Mesendoderm (in vitro differentiated cells): ENCODE data around the gene FKBP9.
"Not testable (repeated sequence)": the region's sequence is repeated elsewhere in the genome, so short reads cannot be mapped to it uniquely, and the experiment has no call there.

ENCODE experiments used
- DNase-seq: peaks from one replicate; pipeline ENCODE4 v3.0.0; 2013
- H2AK5ac ChIP-seq: 2 replicates; pipeline ENCODE4 v1.6.1; 2013; ENCODE audit warnings: low read length, inconsistent platforms
- H2BK120ac ChIP-seq: 2 replicates; pipeline ENCODE4 v1.6.1; 2013; ENCODE audit warnings: low read depth, mild to moderate bottlenecking, low read length, moderate library complexity, mixed read lengths
- H2BK15ac ChIP-seq: replicated peaks from 2 replicates; pipeline ENCODE4 v1.6.1; 2013; ENCODE audit warnings: low read depth, mild to moderate bottlenecking, moderate library complexity
- H2BK5ac ChIP-seq: 2 replicates; pipeline ENCODE4 v1.6.1; 2013; ENCODE audit warnings: low read length, inconsistent platforms
- H3K18ac ChIP-seq: 2 replicates; pipeline ENCODE4 v1.6.1; 2013; ENCODE audit warnings: mild to moderate bottlenecking, low read length, mixed read lengths
- H3K23ac ChIP-seq: one replicate; pipeline ENCODE4 v1.6.1; 2013; ENCODE audit warnings: low read length
- H3K27ac ChIP-seq: 2 replicates; pipeline ENCODE4 v1.5.1; 2013; ENCODE audit warnings: low read depth, mild to moderate bottlenecking, inconsistent platforms, low read length, moderate library complexity
- H3K27me3 ChIP-seq: 2 replicates; pipeline ENCODE4 v1.6.1; 2013; ENCODE audit warnings: low read length, control low read depth, mild to moderate bottlenecking, inconsistent platforms; ENCODE audit not compliant: insufficient read depth, poor library complexity
- H3K36me3 ChIP-seq: 2 replicates; pipeline ENCODE4 v1.6.1; 2013; ENCODE audit warnings: low read length, inconsistent platforms; ENCODE audit not compliant: control insufficient read depth, insufficient read depth
- H3K4ac ChIP-seq: one replicate; pipeline ENCODE4 v1.6.1; 2013; ENCODE audit warnings: low read depth, mild to moderate bottlenecking, low read length, moderate library complexity
- H3K4me1 ChIP-seq: 2 replicates; pipeline ENCODE4 v1.6.1; 2013; ENCODE audit warnings: low read depth, low read length, inconsistent platforms; ENCODE audit not compliant: control insufficient read depth
- H3K4me2 ChIP-seq: 2 replicates; pipeline ENCODE4 v1.6.1; 2013; ENCODE audit warnings: low read length
- H3K4me3 ChIP-seq: 2 replicates; pipeline ENCODE4 v1.5.1; 2013; ENCODE audit warnings: mild to moderate bottlenecking, low read length
- H3K56ac ChIP-seq: one replicate; pipeline ENCODE4 v1.6.1; 2013; ENCODE audit warnings: low read length
- H3K79me1 ChIP-seq: 2 replicates; pipeline ENCODE4 v1.6.1; 2013; ENCODE audit warnings: low read length, inconsistent platforms
- H3K79me2 ChIP-seq: 2 replicates; pipeline ENCODE4 v1.6.1; 2013; ENCODE audit warnings: mild to moderate bottlenecking, low read length; ENCODE audit not compliant: control insufficient read depth, insufficient read depth
- H3K9ac ChIP-seq: 2 replicates; pipeline ENCODE4 v1.6.1; 2013; ENCODE audit warnings: low read length, inconsistent platforms
- H4K5ac ChIP-seq: one replicate; pipeline ENCODE4 v1.6.1; 2013; ENCODE audit warnings: low read length
- H4K8ac ChIP-seq: one replicate; pipeline ENCODE4 v1.6.1; 2013; ENCODE audit warnings: low read depth, mild to moderate bottlenecking, control low read depth, low read length, moderate library complexity
- whole genome bisulfite sequencing: extraction: QIAGEN DNeasy Blood & Tissue Kit; methylation state at CpG from one replicate; pipeline ENCODE4 v1.1.7; 2013; ENCODE audit warnings: low lambda C conversion rate, missing lambda C conversion rate; ENCODE audit not compliant: insufficient coverage; ENCODE audit errors: extremely low coverage; 5-methylcytosine and 5-hydroxymethylcytosine counted together

FKBP9 gene

GRCh38 chr7:33005193-33005592 lies 48.0 kb downstream of the FKBP9 start:
- H4K8ac ChIP-seq, H3K9ac ChIP-seq, H3K23ac ChIP-seq, H3K36me3 ChIP-seq, H3K4ac ChIP-seq, H3K4me1 ChIP-seq, H2AK5ac ChIP-seq, H3K18ac ChIP-seq, H4K5ac ChIP-seq, H3K79me2 ChIP-seq, H3K27me3 ChIP-seq, DNase-seq, H2BK15ac ChIP-seq, H3K27ac ChIP-seq, H2BK120ac ChIP-seq, H3K4me3 ChIP-seq, H3K79me1 ChIP-seq, H3K56ac ChIP-seq, H2BK5ac ChIP-seq, H3K4me2 ChIP-seq: not testable (repeated sequence)
- WGBS, result no CpG with 5 or more reads among the region's 8 CpGs

GRCh38 chr7:33005690-33006089 lies 48.5 kb downstream of the FKBP9 start:
- not testable (repeated sequence) for H3K4me3 ChIP-seq, H3K23ac ChIP-seq, H3K9ac ChIP-seq, H4K8ac ChIP-seq, H2BK15ac ChIP-seq, H3K36me3 ChIP-seq, DNase-seq, H3K4me2 ChIP-seq, H3K79me1 ChIP-seq, H4K5ac ChIP-seq, H3K4ac ChIP-seq, H2BK5ac ChIP-seq, H3K79me2 ChIP-seq, H3K18ac ChIP-seq, H3K27ac ChIP-seq, H2AK5ac ChIP-seq, H2BK120ac ChIP-seq, H3K56ac ChIP-seq, H3K27me3 ChIP-seq, H3K4me1 ChIP-seq
- WGBS, result no CpG with 5 or more reads among the region's 4 CpGs

GRCh38 chr7:33009734-33010133 lies 52.5 kb downstream of the FKBP9 start:
- Histone ChIP-seq H3K79me1 (no peaks in the 10 kb centered on the region), H3K27ac (no peak overlapping the region), H3K23ac (no peak overlapping the region), H3K18ac (no peak overlapping the region), H3K4me3 (no peak overlapping the region), H3K79me2 (no peaks in the 10 kb centered on the region), H3K27me3 (no peaks in the 10 kb centered on the region), H3K4me2 (no peak overlapping the region), H4K8ac (no peak overlapping the region), H3K56ac (no peak overlapping the region), H2BK15ac (no peak overlapping the region), H2BK5ac (no peak overlapping the region), H3K4me1 (no peaks in the 10 kb centered on the region), H2BK120ac (no peak overlapping the region), H3K4ac (no peak overlapping the region), H2AK5ac (no peak overlapping the region), H3K36me3 (peaks cover 4% of the 10 kb centered on the region), H3K9ac (no peak overlapping the region), H4K5ac (no peak overlapping the region)
- no CpG with 5 or more reads among the region's 2 CpGs for WGBS
- DNase-seq, result no peak

GRCh38 chr7:33012364-33012763 lies 55.1 kb downstream of the FKBP9 start:
- no peak for DNase-seq
- no peak overlapping the region for H3K4ac ChIP-seq
- no peak overlapping the region for H3K56ac ChIP-seq
- H2BK120ac ChIP-seq, result no peak overlapping the region
- H3K27me3 ChIP-seq, result no peaks in the 10 kb centered on the region
- no peak overlapping the region for H2AK5ac ChIP-seq
- H4K8ac ChIP-seq, result no peak overlapping the region
- no peak overlapping the region for H3K9ac ChIP-seq
- no peak overlapping the region for H3K18ac ChIP-seq
- no peak overlapping the region for H3K23ac ChIP-seq
- H3K36me3 ChIP-seq, result peaks cover 4% of the 10 kb centered on the region
- H3K4me2 ChIP-seq, result no peak overlapping the region
- H3K4me1 ChIP-seq, result no peaks in the 10 kb centered on the region
- H2BK5ac ChIP-seq, result no peak overlapping the region
- no peak overlapping the region for H2BK15ac ChIP-seq
- no peaks in the 10 kb centered on the region for H3K79me2 ChIP-seq
- H4K5ac ChIP-seq, result no peak overlapping the region
- H3K4me3 ChIP-seq, result no peak overlapping the region
- no peaks in the 10 kb centered on the region for H3K79me1 ChIP-seq
- no peak overlapping the region for H3K27ac ChIP-seq

- no peak overlapping the region for H3K4me3 ChIP-seq
- H3K4ac ChIP-seq, result no peak overlapping the region
- H3K27ac ChIP-seq, result no peak overlapping the region
- H3K79me2 ChIP-seq, result no peaks in the 10 kb centered on the region
- no peak overlapping the region for H3K4me2 ChIP-seq
- no peak for DNase-seq
- H3K56ac ChIP-seq, result no peak overlapping the region
- no peaks in the 10 kb centered on the region for H3K4me1 ChIP-seq
- no peak overlapping the region for H3K9ac ChIP-seq
- no peak overlapping the region for H2AK5ac ChIP-seq
- H2BK15ac ChIP-seq, result no peak overlapping the region
- no peak overlapping the region for H4K8ac ChIP-seq
- no peak overlapping the region for H3K18ac ChIP-seq
- no peak overlapping the region for H4K5ac ChIP-seq
- no peak overlapping the region for H3K23ac ChIP-seq
- H3K27me3 ChIP-seq, result no peaks in the 10 kb centered on the region
- H3K79me1 ChIP-seq, result no peaks in the 10 kb centered on the region
- H3K36me3 ChIP-seq, result no peaks in the 10 kb centered on the region
- WGBS, result no CpG with 5 or more reads among the region's 4 CpGs
- H2BK120ac ChIP-seq, result no peak overlapping the region
- no peak overlapping the region for H2BK5ac ChIP-seq
Measured at GRCh38 chr7:33024189-33024757, 67.0 kb downstream of the FKBP9 start.

GRCh38 chr7:33035776-33036175 lies 78.5 kb downstream of the FKBP9 start:
- Histone ChIP-seq H4K8ac (no peak overlapping the region), H4K5ac (no peak overlapping the region), H3K9ac (no peak overlapping the region), H3K56ac (no peak overlapping the region), H3K27ac (no peak overlapping the region), H3K36me3 (no peaks in the 10 kb centered on the region), H3K4me1 (no peaks in the 10 kb centered on the region), H2BK120ac (no peak overlapping the region), H3K4me2 (no peak overlapping the region), H3K18ac (no peak overlapping the region), H3K4me3 (no peak overlapping the region), H3K23ac (no peak overlapping the region), H3K79me2 (peaks cover 1% of the 10 kb centered on the region), H3K4ac (no peak overlapping the region), H2AK5ac (no peak overlapping the region), H2BK5ac (no peak overlapping the region), H2BK15ac (no peak overlapping the region), H3K27me3 (no peaks in the 10 kb centered on the region), H3K79me1 (peaks cover 1% of the 10 kb centered on the region)
- no peak for DNase-seq
- no CpG with 5 or more reads among the region's 2 CpGs for WGBS
